GM12891 (cell line): ENCODE data around the gene SHISA6.

Source experiments
- POLR2A ChIP-seq: IDR thresholded peaks from 2 replicates; pipeline ENCODE4 v1.6.1; 2011; ENCODE audit warnings: low read depth, low read length, control low read depth
- POLR2AphosphoS5 ChIP-seq: IDR thresholded peaks from 2 replicates; pipeline ENCODE4 v1.6.1; 2011; ENCODE audit warnings: low read depth, low read length, control low read depth

- TF ChIP-seq POLR2A = no peak
- TF ChIP-seq POLR2AphosphoS5 = no peak
These were observed 367.4 kb downstream of the SHISA6 start for GRCh38 chr17:11608396-11608795.
